GM23338 (cell line): ENCODE results near the gene ZFHX3. TPM values are rescaled to one million over a fixed set of nuclear protein-coding genes. Genes with fewer than 3 reads are reported as not detected.

Source experiments
- CREB1 ChIP-seq: fragments of 250-450 bp; sonication (Bioruptor Pico); IDR thresholded peaks from 2 replicates; pipeline ENCODE4 v1.5.0; 2020; ENCODE audit warnings: low read depth, mild to moderate bottlenecking, moderate library complexity
- EZH2phosphoT487 ChIP-seq: fragments of 200-600 bp; sonication (generic); IDR thresholded peaks from one replicate; pipeline ENCODE4 v1.8.1; 2018; ENCODE audit warnings: antibody characterized with exemption; ENCODE audit not compliant: unreplicated experiment
- JUNB ChIP-seq: IDR thresholded peaks from one replicate; pipeline ENCODE4 v1.6.1; 2016; ENCODE audit warnings: antibody characterized with exemption; ENCODE audit not compliant: unreplicated experiment
- NANOG ChIP-seq: IDR thresholded peaks from 2 replicates; pipeline ENCODE4 v1.6.1; 2016; ENCODE audit warnings: antibody characterized with exemption, borderline replicate concordance
- POLR2AphosphoS5 ChIP-seq: IDR thresholded peaks from 2 replicates; pipeline ENCODE4 v1.6.1; 2016; ENCODE audit warnings: antibody characterized with exemption, low read depth
- STAT1 ChIP-seq: IDR thresholded peaks from one replicate; pipeline ENCODE4 v1.6.1; 2016; ENCODE audit warnings: antibody characterized with exemption; ENCODE audit not compliant: unreplicated experiment
- polyA plus RNA-seq: library from polyadenylated mRNA; unstranded; fragments of >200 nt; fragmentation: Nextera tagmentation; extraction: Ambion mirVana; gene quantifications from 2 replicates; pipeline ENCODE4 v1.2.1, GENCODE V29; 2016
- total RNA-seq: library from RNA; depleted of rRNA; stranded (reverse); fragments of >200 nt; shearing (Covaris generic); gene quantifications from 2 replicates; pipeline ENCODE4 v1.2.3, GENCODE V29; 2014
- TF ChIP-seq, protein P1 (sequence below): fragments of 250-450 bp; sonication (Bioruptor Pico); IDR thresholded peaks from 2 replicates; pipeline ENCODE4 v1.5.0; 2020; ENCODE audit warnings: mild to moderate bottlenecking, moderate library complexity
- TF ChIP-seq, protein P2 (sequence below), 2 experiments: fragments of 200-600 bp in 1 of 2; sonication (generic) in 1 of 2; conservative IDR thresholded peaks; 2 replicates each; pipeline versions ENCODE4 v1.5.1 to v1.6.1; 2016 to 2017; ENCODE audit warnings: antibody characterized with exemption in 2 of 2, low read depth in 2 of 2, mild to moderate bottlenecking in 2 of 2, moderate library complexity in 1 of 2

Gene ZFHX3
- total and polyA plus RNA-seq, 2 experiments from 2014 or later = 1.0 to 1.5 TPM

DNA sequence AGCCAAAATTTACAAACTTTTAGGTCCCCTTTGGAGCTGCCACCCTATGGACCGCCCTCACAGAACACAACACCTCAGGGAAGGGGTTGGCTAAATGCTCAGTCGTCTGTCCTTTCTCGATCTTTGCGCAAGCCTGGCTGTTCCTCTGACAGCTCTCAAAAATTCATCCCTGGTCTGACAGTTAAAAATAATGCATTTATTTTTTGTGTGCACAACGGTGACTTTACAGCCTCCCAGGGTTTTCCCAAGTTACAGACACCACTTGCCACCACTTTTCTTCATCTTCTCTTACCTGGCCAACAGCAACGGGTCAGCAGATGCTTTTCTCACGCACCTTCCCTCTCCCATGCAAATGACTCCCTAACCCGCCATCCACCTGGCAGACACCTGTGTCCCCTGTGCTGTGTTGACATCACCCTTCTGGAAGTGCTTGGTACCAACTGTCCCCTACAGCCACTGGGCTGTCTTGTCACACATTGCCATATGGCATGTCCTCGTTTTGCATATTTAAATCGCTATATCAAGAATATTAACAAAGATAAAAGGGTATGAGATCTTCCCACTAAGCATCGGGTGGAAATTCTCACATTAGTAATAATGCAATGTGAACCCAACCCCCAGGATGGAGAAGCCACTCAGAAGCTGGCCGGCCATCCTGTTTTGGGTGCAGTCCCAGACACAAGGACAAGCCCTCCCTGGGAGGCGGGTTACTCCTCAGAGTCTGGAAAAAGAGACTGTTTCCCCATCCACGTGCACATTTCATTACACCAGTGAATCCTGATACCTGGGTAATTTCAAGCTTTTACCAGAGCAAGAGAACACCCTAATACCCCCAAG lies 187.0 kb downstream of the ZFHX3 start (continued):
- TF ChIP-seq, protein P1, sequence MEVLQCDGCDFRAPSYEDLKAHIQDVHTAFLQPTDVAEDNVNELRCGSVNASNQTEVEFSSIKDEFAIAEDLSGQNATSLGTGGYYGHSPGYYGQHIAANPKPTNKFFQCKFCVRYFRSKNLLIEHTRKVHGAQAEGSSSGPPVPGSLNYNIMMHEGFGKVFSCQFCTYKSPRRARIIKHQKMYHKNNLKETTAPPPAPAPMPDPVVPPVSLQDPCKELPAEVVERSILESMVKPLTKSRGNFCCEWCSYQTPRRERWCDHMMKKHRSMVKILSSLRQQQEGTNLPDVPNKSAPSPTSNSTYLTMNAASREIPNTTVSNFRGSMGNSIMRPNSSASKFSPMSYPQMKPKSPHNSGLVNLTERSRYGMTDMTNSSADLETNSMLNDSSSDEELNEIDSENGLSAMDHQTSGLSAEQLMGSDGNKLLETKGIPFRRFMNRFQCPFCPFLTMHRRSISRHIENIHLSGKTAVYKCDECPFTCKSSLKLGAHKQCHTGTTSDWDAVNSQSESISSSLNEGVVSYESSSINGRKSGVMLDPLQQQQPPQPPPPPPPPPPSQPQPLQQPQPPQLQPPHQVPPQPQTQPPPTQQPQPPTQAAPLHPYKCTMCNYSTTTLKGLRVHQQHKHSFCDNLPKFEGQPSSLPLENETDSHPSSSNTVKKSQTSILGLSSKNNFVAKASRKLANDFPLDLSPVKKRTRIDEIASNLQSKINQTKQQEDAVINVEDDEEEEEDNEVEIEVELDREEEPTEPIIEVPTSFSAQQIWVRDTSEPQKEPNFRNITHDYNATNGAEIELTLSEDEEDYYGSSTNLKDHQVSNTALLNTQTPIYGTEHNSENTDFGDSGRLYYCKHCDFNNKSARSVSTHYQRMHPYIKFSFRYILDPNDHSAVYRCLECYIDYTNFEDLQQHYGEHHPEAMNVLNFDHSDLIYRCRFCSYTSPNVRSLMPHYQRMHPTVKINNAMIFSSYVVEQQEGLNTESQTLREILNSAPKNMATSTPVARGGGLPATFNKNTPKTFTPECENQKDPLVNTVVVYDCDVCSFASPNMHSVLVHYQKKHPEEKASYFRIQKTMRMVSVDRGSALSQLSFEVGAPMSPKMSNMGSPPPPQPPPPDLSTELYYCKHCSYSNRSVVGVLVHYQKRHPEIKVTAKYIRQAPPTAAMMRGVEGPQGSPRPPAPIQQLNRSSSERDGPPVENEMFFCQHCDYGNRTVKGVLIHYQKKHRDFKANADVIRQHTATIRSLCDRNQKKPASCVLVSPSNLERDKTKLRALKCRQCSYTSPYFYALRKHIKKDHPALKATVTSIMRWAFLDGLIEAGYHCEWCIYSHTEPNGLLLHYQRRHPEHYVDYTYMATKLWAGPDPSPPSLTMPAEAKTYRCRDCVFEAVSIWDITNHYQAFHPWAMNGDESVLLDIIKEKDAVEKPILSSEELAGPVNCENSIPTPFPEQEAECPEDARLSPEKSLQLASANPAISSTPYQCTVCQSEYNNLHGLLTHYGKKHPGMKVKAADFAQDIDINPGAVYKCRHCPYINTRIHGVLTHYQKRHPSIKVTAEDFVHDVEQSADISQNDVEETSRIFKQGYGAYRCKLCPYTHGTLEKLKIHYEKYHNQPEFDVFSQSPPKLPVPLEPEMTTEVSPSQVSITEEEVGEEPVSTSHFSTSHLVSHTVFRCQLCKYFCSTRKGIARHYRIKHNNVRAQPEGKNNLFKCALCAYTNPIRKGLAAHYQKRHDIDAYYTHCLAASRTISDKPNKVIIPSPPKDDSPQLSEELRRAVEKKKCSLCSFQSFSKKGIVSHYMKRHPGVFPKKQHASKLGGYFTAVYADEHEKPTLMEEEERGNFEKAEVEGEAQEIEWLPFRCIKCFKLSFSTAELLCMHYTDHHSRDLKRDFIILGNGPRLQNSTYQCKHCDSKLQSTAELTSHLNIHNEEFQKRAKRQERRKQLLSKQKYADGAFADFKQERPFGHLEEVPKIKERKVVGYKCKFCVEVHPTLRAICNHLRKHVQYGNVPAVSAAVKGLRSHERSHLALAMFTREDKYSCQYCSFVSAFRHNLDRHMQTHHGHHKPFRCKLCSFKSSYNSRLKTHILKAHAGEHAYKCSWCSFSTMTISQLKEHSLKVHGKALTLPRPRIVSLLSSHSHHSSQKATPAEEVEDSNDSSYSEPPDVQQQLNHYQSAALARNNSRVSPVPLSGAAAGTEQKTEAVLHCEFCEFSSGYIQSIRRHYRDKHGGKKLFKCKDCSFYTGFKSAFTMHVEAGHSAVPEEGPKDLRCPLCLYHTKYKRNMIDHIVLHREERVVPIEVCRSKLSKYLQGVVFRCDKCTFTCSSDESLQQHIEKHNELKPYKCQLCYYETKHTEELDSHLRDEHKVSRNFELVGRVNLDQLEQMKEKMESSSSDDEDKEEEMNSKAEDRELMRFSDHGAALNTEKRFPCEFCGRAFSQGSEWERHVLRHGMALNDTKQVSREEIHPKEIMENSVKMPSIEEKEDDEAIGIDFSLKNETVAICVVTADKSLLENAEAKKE = no peak
- TF ChIP-seq, protein P2, sequence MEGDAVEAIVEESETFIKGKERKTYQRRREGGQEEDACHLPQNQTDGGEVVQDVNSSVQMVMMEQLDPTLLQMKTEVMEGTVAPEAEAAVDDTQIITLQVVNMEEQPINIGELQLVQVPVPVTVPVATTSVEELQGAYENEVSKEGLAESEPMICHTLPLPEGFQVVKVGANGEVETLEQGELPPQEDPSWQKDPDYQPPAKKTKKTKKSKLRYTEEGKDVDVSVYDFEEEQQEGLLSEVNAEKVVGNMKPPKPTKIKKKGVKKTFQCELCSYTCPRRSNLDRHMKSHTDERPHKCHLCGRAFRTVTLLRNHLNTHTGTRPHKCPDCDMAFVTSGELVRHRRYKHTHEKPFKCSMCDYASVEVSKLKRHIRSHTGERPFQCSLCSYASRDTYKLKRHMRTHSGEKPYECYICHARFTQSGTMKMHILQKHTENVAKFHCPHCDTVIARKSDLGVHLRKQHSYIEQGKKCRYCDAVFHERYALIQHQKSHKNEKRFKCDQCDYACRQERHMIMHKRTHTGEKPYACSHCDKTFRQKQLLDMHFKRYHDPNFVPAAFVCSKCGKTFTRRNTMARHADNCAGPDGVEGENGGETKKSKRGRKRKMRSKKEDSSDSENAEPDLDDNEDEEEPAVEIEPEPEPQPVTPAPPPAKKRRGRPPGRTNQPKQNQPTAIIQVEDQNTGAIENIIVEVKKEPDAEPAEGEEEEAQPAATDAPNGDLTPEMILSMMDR (conservative IDR thresholded peaks at IDR 0.05; ENCODE audit: low read depth in 2 of 2) = no peak
- TF ChIP-seq EZH2phosphoT487 = no peak
- TF ChIP-seq JUNB = no peak
- no peak for TF ChIP-seq CREB1
- TF ChIP-seq STAT1 = no peak
- no peak for TF ChIP-seq NANOG
- TF ChIP-seq POLR2AphosphoS5 = no peak
